Measurements from ENCODE around the gene NUMB. TPM values are rescaled to one million over a fixed set of nuclear protein-coding genes. Genes with fewer than 3 reads are reported as not detected.

Gene NUMB
- total and polyA plus RNA-seq, 12 donors: 18.9 to 42.6 (median 32.0) TPM

- TF ChIP-seq CTCF (IDR thresholded peaks at IDR 0.05): no peak
- H3K27me3 ChIP-seq: peaks cover 6 to 51% (median 47%) of the 10 kb centered on the region in 7 donors
- peak overlapping the region in 4 of 10 donors; percentile 55 to 61 (median 56) for H3K4me3 ChIP-seq
- DNase-seq: no peak
- WGBS, 2 donors: 90 to 91% methylated on average over 14 of the region's 14 CpGs
- H3K4me1 ChIP-seq: peaks cover 3 to 51% (median 12%) of the 10 kb centered on the region in 9 donors
- intact Hi-C loops (cut with DNase I): no loop called here
- H3K36me3 ChIP-seq: no peaks in the 10 kb centered on the region
- ATAC-seq: no peak
- no peak overlapping the region for H3K27ac ChIP-seq
- H3K9me3 ChIP-seq: no peaks in the 10 kb centered on the region
Measured at GRCh38 chr14:73244541-73245290, 213.6 kb downstream of the NUMB start.

- WGBS, 2 donors: 96 to 98% methylated on average over 2 of the region's 2 CpGs
- peaks cover 4 to 61% (median 22%) of the 10 kb centered on the region in 9 donors for H3K4me1 ChIP-seq
Measured at GRCh38 chr14:73243748-73244147, 214.6 kb downstream of the NUMB start.

GRCh38 chr14:73243341-73243740, 215.0 kb downstream of the NUMB start:
- H3K27ac ChIP-seq: no peak overlapping the region
- intact Hi-C loops (cut with DNase I): no loop called here
- no peaks in the 10 kb centered on the region for H3K36me3 ChIP-seq
- H3K27me3 ChIP-seq: peaks cover 6 to 63% (median 60%) of the 10 kb centered on the region in 7 donors
- no peak overlapping the region for H3K4me3 ChIP-seq
- no peaks in the 10 kb centered on the region for H3K9me3 ChIP-seq
- no peak for TF ChIP-seq CTCF (IDR thresholded peaks at IDR 0.05)
- WGBS, 2 donors: 78 to 85% methylated on average over 3 of the region's 3 CpGs
- peaks cover 4 to 65% (median 26%) of the 10 kb centered on the region in 9 donors for H3K4me1 ChIP-seq
- ATAC-seq (no peak), DNase-seq (no peak)

More at GRCh38 chr14:73243748-73244147, 214.6 kb downstream of the NUMB start:
- TF ChIP-seq CTCF (IDR thresholded peaks at IDR 0.05): no peak
- intact Hi-C loops (cut with DNase I): no loop called here
- ATAC-seq (no peak), DNase-seq (no peak)
- Histone ChIP-seq H3K9me3 (no peaks in the 10 kb centered on the region), H3K27ac (no peak overlapping the region), H3K36me3 (no peaks in the 10 kb centered on the region), H3K4me3 (no peak overlapping the region), H3K27me3 (peaks cover 6 to 59% (median 56%) of the 10 kb centered on the region in 7 donors)

- peak overlapping the region in 3 of 10 donors; percentile 2 to 41 (median 8) for H3K27ac ChIP-seq
- H3K9me3 ChIP-seq: no peaks in the 10 kb centered on the region
- peaks cover 12 to 72% (median 69%) of the 10 kb centered on the region in 7 donors for H3K27me3 ChIP-seq
- peaks cover 7 to 74% (median 35%) of the 10 kb centered on the region in 9 donors for H3K4me1 ChIP-seq
- H3K36me3 ChIP-seq: no peaks in the 10 kb centered on the region
- intact Hi-C loops (cut with DNase I): no loop called here
- DNase-seq (no peak), ATAC-seq (no peak)
- peak overlapping the region in 1 of 10 donors; percentile 1 for H3K4me3 ChIP-seq
- no peak for TF ChIP-seq CTCF (IDR thresholded peaks at IDR 0.05)
- WGBS, 2 donors: 78 to 86% methylated on average over 6 of the region's 6 CpGs
Measured at GRCh38 chr14:73242357-73242901, 215.9 kb downstream of the NUMB start.

Data from heart right ventricle (tissue), 16 donors.